ENCODE data around the gene TOR2A. TPM values are rescaled to one million over a fixed set of nuclear protein-coding genes. Genes with fewer than 3 reads are reported as not detected.

The TOR2A gene
- total and polyA plus RNA-seq, 4 donors: 5.1 to 14.6 (median 11.8) TPM

- no peak for TF ChIP-seq EGR1 (IDR thresholded peaks at IDR 0.05; ENCODE audit: low read depth in 2 of 2)
Observed at GRCh38 chr9:127698985-127699670, 36.0 kb downstream of the TOR2A start (continued).

- TF ChIP-seq TAF1 (conservative IDR thresholded peaks at IDR 0.05): no peak
- TF ChIP-seq FOXA2 (IDR thresholded peaks at IDR 0.05): no peak
- no peak for TF ChIP-seq MAX (IDR thresholded peaks at IDR 0.05)
- H3K4me3 ChIP-seq (ENCODE audit: low read depth in 1 of 3, low read length in 3 of 3): no peak overlapping the region
- H3K36me3 ChIP-seq (ENCODE audit: control insufficient read depth in 4 of 4, insufficient read depth in 3 of 4, low read depth in 1 of 4, low read length in 3 of 4): no peaks in the 10 kb centered on the region
- H3K9me3 ChIP-seq (ENCODE audit: control insufficient read depth in 4 of 4, low read length in 3 of 4): no peaks in the 10 kb centered on the region
- H3K4me1 ChIP-seq (ENCODE audit: control insufficient read depth in 4 of 4, insufficient read depth in 4 of 4, low read length in 3 of 4): peaks cover 2 to 6% (median 3%) of the 10 kb centered on the region in 4 donors
- WGBS: 93% methylated on average over 5 of the region's 5 CpGs
- H3K9ac ChIP-seq (ENCODE audit: low read depth in 1 of 2, low read length in 2 of 2): no peak overlapping the region
- H3K27ac ChIP-seq (ENCODE audit: low read depth in 1 of 2, low read length in 2 of 2): no peak overlapping the region
- no peaks in the 10 kb centered on the region for H3K27me3 ChIP-seq (ENCODE audit: control insufficient read depth in 4 of 4, insufficient read depth in 4 of 4, low read length in 3 of 4)
- no peak for DNase-seq (ENCODE audit: low spot score)
Observed at GRCh38 chr9:127698386-127698785, 36.7 kb downstream of the TOR2A start.

- H3K36me3 ChIP-seq (ENCODE audit: control insufficient read depth in 4 of 4, insufficient read depth in 3 of 4, low read depth in 1 of 4, low read length in 3 of 4): no peaks in the 10 kb centered on the region
- no peak overlapping the region for H3K4me3 ChIP-seq (ENCODE audit: low read depth in 1 of 3, low read length in 3 of 3)
- H3K4me1 ChIP-seq (ENCODE audit: control insufficient read depth in 4 of 4, insufficient read depth in 4 of 4, low read length in 3 of 4): peaks cover 2 to 6% (median 3%) of the 10 kb centered on the region in 4 donors
- 76% methylated on average over 5 of the region's 5 CpGs for WGBS
- no peak overlapping the region for H3K9ac ChIP-seq (ENCODE audit: low read depth in 1 of 2, low read length in 2 of 2)
- H3K27ac ChIP-seq (ENCODE audit: low read depth in 1 of 2, low read length in 2 of 2): no peak overlapping the region
- H3K9me3 ChIP-seq (ENCODE audit: control insufficient read depth in 4 of 4, low read length in 3 of 4): no peaks in the 10 kb centered on the region
- TF ChIP-seq ZBTB33 (IDR thresholded peaks at IDR 0.05) (no peak), FOXA2 (IDR thresholded peaks at IDR 0.05) (no peak), ATF3 (IDR thresholded peaks at IDR 0.05) (no peak), GABPA (IDR thresholded peaks at IDR 0.05 in 1 of 2, conservative IDR thresholded peaks at IDR 0.05 in 1 of 2) (no peak)
- no peaks in the 10 kb centered on the region for H3K27me3 ChIP-seq (ENCODE audit: control insufficient read depth in 4 of 4, insufficient read depth in 4 of 4, low read length in 3 of 4)
- DNase-seq (ENCODE audit: low spot score): no peak
Observed at GRCh38 chr9:127697575-127697974, 37.5 kb downstream of the TOR2A start.

- TF ChIP-seq YY1 (IDR thresholded peaks at IDR 0.05) (no peak), SP1 (IDR thresholded peaks at IDR 0.05) (no peak), ATF3 (IDR thresholded peaks at IDR 0.05) (no peak), RAD21 (IDR thresholded peaks at IDR 0.05) (no peak), MAX (IDR thresholded peaks at IDR 0.05) (no peak), EGR1 (IDR thresholded peaks at IDR 0.05; ENCODE audit: low read depth in 2 of 2) (no peak), JUND (IDR thresholded peaks at IDR 0.05) (no peak), HNF4G (IDR thresholded peaks at IDR 0.05) (no peak), REST (IDR thresholded peaks at IDR 0.05) (no peak), GABPA (IDR thresholded peaks at IDR 0.05 in 1 of 2, conservative IDR thresholded peaks at IDR 0.05 in 1 of 2) (no peak), FOXA1 (IDR thresholded peaks at IDR 0.05) (no peak), FOXA2 (IDR thresholded peaks at IDR 0.05) (no peak), ZBTB33 (IDR thresholded peaks at IDR 0.05) (no peak)
- H3K9me3 ChIP-seq (ENCODE audit: control insufficient read depth in 4 of 4, low read length in 3 of 4): no peaks in the 10 kb centered on the region
- peaks cover 0 to 5% (median 0%) of the 10 kb centered on the region in 4 donors for H3K36me3 ChIP-seq (ENCODE audit: control insufficient read depth in 4 of 4, insufficient read depth in 3 of 4, low read depth in 1 of 4, low read length in 3 of 4)
- no peak overlapping the region for H3K4me3 ChIP-seq (ENCODE audit: low read depth in 1 of 3, low read length in 3 of 3)
- no peak overlapping the region for H3K9ac ChIP-seq (ENCODE audit: low read depth in 1 of 2, low read length in 2 of 2)
- H3K27me3 ChIP-seq (ENCODE audit: control insufficient read depth in 4 of 4, insufficient read depth in 4 of 4, low read length in 3 of 4): no peaks in the 10 kb centered on the region
- no peak for DNase-seq (ENCODE audit: low spot score)
- H3K4me1 ChIP-seq (ENCODE audit: control insufficient read depth in 4 of 4, insufficient read depth in 4 of 4, low read length in 3 of 4): peaks cover 2 to 6% (median 3%) of the 10 kb centered on the region in 4 donors
- 80% methylated on average over 9 of the region's 9 CpGs for WGBS
- H3K27ac ChIP-seq (ENCODE audit: low read depth in 1 of 2, low read length in 2 of 2): no peak overlapping the region
Observed at GRCh38 chr9:127694890-127695720, 40.0 kb downstream of the TOR2A start.

All from liver (tissue), 9 donors.